Activated naive CD4-positive, alpha-beta T cell treated with Interleukin-2 at 50 U/mL for 16 hours (primary cell): Measurements from ENCODE around the gene GABBR2.
"Not testable (repeated sequence)": the region's sequence is repeated elsewhere in the genome, so short reads cannot be mapped to it uniquely, and the experiment has no call there.

Experiments used
- DNase-seq: peaks from one replicate; pipeline ENCODE4 v3.0.0-alpha.2; 2020

GABBR2 gene

DNA sequence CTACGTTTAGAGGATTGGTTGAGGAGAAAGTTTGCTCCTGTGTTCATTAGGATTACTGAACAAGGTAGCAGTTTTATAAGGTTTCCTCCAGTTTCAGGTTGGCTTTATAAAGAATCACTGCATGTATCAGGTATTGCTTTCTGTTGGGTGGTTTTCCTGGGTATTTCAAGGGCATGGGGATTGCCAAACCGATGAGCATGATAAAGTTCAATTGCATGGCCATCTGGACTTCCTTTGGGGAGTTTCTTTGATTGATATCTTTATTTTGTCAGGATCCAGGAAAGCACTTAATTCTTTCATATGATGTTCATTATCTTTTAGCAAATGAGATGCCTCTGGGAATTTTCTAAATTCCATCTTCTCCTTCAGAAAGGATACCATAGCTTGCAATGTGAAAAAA lies 10.3 kb upstream of the GABBR2 start:
- DNase-seq = no peak

DNA sequence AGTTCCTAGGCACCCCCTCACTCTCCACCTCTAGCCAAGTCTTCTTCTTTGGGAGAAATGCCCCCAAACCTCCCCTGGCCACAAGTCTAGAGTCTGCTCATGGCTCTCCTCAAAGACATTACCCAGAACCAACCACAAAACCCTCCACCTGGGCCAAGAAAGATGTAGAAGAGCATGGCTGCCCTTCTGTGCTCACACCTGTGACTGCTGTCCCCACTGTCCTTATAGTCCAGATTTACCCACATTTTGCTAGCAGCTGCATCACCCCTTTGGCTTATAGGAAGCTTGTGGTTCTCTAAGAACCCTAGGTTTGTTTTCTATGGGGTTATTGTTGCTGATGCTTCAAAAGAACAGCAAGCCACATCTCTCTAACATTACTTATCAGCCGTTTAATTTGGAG lies 6.1 kb upstream of the GABBR2 start:
- no peak for DNase-seq

DNA sequence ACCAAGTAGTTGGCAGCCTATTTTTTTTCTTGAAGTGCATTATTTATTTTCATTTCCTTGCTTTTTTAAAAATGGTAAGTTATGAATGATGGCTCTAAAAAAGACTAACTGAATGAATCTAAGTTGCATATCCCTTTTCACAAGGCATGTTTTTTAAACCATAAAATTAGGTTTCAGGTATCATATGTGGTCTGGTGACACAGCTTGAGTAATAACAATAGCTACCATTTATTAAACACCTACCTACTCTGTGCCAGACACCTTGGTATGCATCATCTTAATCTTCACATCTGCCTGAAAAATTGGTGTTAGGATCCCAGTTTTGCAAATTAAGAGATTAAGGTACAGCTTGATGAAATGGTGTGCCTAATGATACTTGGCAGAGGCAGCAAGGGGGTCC lies 4.3 kb upstream of the GABBR2 start:
- no peak for DNase-seq

DNA sequence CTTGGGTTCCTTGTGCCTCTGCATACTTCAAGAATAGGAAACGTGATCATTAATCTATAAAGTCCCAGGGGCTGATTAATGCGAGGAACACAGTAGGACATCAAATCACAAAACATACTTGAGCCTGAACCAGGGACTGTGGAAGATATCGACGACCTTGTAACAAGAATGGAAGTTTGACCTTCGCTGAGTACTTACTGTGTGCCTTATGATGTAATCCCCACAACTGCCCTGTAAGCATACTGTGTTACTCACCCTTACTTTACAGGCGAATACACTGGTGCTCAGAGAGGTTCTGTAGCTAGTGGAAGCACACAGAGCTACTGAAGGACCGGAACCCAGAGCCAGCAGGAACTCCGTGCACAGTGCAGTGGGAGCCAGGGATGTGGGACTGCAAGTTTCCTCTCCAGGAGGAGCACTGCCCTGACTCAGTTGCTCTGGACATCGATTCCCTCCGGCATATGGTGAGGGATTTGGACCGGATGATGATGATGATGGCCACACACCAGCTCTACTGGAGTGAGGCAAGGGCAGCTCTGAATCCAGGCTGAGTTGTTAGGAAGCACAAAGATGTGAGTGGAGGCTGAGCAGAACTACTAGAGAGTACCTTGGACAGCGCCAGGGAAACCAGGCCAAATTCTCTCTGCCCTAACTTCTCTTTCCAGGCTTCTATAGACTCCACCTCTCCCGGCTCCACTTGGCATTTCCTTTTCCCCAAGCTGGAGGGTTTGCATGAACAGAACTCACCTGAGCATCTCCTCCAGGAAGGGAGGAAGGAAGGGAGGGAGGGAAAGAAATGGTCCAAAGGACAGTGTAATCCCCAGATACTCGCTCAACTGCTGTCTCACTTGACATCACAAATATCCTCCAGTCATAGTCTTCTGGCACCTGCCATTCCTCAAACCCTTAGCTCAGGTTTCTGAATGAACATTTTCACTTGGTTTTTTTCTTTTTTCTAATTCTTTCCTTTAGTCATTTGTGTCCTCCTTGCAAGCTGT lies 1.5 kb upstream of the GABBR2 start:
- no peak for DNase-seq

DNA sequence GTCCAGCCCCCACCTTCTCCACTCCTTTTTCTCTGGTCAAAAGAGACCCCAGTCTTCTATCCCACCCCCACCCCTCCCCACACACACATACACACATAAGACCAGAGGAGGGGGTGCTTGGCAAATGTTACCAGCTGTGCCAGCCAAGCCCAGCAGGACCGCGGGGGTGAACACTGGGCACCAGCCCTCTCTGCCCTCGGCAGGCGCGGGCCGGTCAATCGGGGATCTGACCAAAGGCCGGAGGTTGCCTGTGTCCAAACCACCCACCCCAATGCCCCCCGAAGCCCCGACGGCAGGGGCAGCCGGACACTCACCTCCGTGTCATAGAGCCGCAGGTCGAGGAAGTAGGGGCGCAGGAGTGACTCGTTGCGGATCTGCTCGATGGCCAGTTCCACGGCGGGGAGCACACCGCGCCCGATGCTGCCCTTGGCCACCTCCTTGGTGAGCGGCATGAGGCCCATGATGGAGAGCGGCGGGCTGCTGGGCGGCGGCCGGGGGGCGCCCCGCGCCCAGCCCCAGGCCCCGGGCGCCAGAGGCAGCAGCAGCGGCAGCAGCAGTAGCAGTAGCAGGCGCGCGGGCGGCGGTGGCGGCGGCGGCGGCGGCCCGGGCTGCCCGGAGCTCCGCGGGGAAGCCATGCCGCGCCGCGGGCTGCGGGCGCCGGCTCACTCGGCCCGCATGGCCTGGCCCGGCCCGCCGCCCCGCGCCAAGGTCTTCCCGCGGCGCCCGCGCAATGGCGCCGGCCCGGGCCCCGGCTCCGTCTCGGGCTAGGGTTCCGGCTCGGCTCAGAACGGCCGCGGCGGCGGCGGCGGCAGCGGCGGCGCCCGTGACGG lies 417 bp downstream of the GABBR2 start:
- no peak for DNase-seq

DNA sequence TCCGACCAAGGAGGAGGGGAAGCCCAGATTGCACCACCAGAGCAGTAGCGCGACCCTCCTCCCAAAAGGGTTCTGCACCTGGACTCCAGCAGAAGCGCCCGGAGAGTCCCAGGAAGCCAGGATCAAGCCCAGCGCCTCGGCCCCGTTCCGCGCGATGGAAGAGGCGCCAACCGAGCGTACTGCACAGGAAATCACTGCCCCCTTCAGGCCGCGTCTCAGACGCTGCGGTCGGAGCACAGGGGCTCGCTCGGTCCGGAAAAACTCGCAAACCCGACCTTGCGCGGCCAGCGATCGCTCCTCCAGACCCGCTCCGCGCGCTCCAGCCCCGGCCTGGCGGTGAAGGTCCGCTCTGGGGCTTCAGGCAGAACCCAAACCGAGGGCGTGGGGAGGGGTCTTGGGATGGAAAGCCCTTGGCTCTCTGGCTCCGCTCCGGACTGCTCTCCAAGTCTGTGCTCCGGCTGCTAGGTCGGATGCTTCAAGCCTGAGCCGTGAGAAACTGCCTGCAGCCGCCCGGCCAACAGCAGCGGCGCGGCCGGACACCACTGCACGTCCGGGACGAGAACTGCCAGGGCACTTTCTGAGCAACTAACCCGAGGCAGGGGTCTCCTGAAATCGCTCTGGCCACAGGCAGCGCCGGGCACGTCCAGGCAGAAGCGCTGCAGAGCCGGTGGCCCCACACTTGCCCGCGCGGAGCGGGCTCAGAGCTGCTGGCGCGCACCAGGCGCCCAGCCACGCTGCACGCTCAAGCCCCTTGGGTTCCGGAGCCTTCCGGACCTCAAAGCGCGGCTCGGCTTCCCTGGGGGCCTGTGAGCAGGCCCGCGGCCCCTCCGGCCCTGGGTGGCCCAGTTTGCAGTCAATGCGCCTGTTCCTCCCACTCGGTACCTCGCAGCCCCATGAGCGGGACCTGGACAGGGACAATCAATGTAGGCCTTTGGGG lies 1.3 kb downstream of the GABBR2 start:
- no peak for DNase-seq

DNA sequence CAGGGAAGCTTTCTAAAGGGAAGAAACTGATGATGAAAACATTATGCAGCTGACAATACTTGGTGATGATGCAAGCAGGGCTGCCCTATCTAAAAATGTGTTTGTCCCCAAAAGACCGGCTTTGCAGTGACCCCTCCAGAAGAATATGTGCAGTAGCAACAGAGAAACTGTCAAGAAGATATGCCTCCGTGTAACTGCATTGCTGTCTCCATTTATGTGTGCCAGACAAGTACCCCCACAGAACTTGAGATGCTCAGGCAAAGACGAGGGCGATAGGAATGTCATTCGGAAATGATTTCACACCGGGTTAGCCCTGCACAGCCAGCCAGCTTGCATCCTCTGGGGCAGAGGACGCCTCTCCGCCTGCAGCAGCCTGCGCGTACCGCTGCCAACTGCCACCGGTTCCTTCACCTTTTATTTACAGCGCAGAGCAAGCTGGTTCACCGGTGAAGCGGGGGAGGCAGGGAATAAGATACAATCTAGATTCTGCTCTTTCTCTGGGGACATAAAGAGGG lies 2.0 kb downstream of the GABBR2 start:
- DNase-seq = no peak

DNA sequence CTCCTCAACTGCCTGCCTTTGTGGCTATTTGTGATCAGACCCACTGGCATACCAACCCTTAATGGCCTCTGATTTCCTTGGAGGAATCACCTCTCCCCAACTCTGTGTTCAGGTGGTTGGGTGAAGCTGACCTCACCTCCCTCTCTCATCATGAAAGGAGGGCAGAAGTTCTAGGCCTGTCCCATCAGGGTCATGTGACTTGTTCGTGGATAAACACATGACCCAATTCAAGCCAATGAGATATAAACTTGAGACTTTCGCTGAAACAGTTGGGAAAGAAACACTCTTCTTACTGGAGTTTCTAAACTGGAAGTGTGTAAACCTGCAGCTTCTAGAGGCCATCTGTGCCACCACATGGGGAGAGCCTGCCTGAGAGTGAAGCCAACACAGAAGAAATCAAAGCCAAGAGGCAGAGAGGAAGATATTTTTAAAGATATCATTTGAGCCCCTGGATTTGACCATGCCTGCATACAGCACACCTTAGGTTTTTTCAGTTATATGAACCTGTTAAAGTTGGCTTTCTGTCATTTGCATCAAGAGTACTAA lies 5.8 kb downstream of the GABBR2 start:
- no peak for DNase-seq

DNA sequence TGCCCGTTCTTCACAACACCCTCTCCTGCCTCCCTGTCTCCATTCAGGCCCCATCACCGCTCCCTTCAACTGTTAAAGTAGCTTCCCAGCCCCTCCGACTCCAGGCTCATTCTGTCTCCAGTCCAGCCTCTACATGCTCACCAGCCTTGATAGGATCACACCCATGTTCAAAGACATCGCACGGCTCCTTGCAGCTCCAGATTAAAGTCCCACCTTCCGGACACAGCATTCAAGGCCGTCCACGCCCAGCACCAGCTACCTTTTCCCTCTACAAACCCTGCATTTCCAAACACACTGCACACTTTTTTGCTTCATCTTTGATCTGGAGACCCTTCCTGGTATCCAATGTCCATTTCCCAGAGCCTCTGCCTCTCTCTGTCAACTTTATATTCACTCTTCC lies 6.4 kb downstream of the GABBR2 start:
- DNase-seq = no peak

DNA sequence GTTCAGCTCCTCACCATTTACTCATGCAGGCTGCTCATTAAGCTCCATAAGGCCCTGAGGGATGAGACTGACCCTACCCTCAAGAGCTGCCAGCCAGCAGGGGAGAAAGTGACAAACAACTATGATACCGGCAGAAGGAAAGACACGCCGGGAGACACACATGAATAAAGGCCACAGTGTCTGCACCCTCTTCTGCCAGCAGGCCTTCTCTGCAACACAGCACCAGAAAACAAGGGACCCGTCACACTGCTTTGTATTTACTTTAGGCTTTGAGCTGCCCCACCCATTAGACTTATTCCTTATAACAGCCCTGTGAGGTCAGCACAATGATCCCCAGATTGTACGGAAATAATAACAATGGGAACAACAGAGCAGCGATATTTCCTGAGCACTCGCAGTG lies 7.2 kb downstream of the GABBR2 start:
- DNase-seq = no peak

DNA sequence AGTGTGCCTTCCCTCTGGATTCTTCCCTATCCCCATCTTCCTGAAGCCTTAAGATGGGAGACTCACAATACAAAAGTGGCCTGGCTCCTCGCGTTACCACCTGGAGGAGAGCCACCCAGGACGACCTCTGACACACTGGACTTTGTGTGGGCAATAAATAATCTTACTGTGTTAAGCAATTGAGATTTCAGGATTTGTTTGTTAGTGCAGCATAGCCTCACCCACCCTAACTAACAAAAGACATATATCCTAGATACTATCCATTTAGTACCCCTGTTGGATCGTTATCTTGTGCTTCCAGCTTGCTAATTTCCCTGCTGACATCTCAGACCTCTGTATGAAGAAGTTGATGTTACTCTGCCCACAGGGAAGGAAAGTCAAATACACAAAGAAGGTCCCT lies 7.9 kb downstream of the GABBR2 start:
- DNase-seq = no peak

DNA sequence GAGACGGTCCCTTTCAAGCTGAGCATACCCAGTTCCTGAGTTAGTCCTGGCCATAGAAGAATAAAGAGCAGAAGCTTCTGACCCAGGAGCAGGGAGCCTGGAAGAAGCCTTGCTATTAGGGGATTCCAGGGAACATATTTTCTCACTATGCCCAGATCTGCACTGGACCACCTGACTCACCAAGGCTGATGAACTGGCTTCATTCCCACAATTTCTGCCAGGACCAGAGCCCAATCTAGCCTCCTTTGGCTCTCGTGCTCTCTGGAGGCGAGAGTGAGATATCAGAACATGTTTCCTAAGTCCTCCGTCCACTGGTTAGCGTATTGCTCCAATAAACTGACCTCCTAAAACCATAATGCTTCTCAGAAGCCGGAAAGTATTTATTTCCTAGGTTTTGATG lies 9.9 kb downstream of the GABBR2 start:
- no peak for DNase-seq

DNA sequence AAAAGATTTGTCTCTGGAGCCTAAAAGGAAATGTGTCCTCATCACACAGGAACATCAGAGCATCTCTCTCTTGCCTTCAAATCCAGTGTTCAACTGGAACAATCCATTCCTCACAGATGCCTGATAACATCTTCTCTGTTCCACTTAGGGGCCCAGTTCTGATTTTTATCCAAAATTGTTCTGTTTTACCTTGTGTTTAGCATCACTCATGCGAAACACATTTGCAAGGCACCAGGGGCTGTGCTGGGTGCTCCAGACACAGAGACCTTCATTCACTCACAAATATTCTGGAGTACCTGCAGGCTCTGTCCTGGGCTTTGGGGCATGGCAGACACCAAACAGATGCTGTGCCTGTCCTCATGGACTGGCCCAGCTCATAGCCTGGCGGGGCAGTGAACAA lies 13.8 kb downstream of the GABBR2 start:
- DNase-seq = no peak

DNA sequence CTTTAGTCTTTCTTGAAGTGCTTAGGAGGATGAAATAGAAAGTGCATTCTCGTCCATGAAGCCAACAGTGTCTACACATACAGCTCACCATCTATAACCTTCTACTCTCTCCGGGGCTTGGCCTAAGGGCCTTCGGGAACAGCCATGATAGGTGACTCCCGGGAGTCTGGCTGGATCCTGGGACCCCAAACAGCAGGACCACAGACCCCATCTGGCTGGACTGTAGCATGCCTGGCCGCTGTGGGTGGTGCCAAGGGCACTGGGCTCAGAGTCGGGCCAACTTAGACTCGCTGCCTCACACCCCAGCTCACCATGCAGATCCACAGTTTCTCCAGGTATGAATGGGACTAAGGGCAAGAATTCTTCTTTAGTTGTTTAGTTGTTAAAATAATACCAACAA lies 16.3 kb downstream of the GABBR2 start:
- no peak for DNase-seq

DNA sequence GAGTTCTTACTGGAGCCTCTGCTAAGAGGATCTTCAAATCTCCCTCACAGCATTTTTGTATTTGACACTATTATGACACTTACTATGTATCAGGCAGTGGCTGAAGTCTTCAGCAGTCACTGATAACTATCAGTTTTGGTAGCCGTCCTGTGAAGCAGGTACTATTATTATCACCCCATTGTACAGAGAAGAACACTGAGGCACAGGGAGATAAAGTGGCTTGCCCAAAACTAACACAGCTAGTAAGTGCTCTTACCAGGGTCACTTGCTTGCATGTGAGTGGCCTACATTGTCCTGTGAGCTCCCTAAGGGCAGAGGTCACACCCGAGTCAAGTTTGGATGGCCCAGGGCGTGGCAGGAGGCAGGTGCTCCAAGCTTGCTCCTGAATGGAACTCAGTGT lies 16.8 kb downstream of the GABBR2 start:
- DNase-seq = no peak

DNA sequence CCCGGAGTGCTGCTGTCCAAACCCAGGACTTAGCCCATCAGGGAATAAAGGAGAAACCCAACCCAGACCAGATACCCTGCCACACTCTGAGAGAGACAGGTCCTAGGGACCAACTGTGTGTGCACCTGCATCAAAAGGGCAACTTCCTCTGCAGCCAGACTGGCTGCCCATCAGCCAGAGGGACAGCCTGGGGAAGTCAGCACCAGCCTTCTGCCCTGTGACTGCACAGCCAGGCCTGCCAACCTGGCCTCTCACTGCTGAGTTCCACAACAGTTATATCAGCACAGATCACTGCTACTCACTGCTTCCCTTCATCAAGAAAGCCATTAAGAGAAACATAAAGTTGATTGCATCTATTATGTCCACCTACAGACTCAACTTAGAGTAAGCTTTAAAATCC lies 18.0 kb downstream of the GABBR2 start:
- no peak for DNase-seq

DNA sequence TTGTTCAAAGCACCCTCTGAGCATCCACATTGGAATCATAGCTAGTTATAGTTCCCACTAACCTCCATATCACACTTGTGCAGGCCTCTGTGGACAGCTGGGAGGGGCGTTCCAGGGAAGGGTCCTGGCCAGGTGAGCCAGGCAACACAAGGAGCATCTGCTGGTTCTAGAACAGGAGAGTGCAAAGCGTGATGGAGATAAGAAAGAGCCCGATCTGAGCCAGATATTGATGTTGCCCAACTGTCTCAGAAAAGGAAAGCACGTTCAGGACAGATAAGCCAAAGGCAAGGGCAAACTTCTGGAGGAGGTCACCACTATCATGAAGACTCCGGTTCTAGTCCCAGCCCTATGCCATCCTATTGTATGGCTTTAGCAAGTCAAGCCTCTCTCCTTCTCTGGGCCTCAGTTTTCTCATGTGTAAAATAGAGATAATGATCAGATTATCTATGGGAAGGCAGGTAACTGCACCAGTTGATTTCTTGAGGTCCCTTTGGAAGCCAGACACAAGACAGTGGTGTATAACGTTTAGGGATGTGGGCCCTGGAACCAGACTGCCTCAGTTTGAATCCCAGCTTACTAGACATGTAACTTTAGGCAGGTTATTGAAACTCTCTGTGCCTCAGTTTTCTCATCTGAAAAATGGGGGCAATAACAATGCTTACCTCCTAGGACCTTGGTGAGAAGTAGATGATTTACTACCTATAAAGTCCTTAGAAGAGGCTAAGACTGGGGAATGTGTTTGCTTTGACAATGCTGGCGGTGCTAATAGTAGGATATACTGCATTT lies 19.8 kb downstream of the GABBR2 start:
- no peak for DNase-seq

DNA sequence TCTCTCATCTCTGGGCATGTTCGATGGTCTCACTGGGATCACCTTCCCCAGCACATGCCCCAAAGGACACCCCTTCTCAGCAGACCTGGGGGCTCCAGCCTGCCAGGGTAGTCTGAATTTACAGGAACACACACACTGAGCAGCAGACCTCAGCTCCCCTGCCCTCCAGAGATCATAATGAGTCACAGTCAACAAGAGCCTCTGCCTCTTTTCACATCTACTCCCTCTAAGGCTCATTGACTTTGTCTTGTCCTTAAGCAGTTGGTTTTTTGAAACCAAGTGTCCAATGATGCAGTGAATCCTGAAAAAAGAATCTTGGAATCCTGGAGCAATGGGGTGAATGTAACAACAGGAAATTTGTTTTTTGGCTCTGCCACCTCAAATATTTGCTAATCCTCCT lies 20.8 kb downstream of the GABBR2 start:
- DNase-seq = no peak

DNA sequence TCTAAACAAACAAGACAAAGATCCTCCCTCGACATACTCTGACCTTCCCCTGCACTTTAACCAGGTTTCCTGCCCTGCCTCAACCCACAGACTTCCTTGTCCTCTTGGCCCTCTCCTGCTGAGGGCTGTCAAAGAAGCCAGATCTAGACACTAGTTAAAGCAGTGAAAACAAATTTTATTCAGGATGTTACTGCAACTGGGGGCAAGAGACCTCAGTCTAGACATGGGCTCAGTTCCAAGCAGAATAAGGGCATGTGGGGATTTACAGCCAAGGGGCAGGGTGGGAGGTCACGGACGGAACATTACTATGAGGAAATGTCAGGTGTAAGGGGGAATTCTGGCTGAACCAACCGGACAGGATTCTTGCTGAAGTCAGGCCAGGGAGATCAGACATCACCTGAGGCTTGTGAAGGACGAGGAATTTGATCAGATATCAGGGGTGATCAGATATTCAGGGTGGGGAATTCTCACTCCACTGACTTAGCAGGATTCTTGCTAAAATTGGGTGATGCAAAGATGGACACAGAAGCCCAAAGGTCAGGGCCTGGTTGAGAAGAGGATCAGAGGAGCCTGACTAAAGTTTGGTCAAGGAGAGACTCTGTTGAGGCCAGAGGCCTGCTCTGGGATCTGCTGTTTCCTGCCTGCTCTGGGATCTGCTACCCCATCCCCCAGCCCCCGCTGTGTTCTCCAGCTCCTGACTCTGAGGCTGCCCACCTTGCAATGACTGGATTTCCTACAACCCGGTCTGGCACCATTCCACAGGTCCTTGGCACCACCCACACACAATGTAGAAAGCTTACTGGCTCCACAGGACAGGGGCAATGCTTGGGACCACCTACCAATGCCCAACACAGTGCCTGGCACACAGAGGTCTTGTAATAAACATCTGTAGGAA lies 21.5 kb downstream of the GABBR2 start:
- DNase-seq = no peak

DNA sequence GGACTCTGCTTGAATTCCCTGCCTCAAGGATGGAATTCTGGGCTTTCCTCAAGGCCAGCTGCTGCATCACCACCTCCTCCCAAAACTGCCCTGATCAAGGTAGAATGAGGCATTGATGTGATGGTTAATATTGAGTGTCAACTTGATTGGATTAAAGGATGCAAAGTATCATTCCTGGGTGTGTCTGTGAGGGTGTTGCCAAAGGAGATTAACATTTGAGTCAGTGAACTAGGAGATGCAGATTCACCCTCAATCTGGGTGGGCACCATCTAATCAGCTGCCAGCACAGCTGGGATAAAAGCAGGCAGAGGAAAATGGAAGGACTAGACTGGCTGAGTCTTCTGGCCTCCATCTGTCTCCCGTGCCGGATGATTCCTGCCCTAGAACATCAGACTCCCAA lies 23.9 kb downstream of the GABBR2 start:
- not testable (repeated sequence) for DNase-seq
